ENCODE measurements around the gene ARHGEF10L. TPM values are rescaled to one million over a fixed set of nuclear protein-coding genes. Genes with fewer than 3 reads are reported as not detected.
"Not testable (repeated sequence)": the region's sequence is repeated elsewhere in the genome, so short reads cannot be mapped to it uniquely, and the experiment has no call there.

ARHGEF10L gene
- total RNA-seq, 2 donors from 2014 or later = 81.4 to 93.1 TPM

DNA sequence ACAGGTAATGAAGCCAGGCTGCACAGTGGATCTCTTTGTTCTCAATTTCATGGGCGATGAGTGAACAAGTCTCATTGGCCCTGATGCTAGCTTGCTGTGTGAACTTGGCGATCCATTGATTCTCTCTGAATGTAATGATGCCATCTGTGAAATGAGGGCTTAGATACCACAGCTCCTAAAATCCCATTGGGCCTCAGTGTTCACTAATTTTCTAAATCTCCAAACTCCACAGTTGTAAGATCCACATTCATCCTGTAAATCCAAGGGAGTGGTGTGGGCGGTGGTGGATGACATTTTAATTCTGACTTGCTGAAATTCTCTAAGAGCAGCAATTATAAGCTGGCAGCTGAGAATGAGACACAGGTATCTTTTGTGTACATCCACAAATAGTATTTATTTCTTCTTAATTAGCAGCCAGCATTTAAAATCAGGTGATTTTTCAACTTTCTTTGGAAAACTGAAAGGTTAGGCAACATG lies 206.0 kb downstream of the ARHGEF10L start:
- H3K4me3 ChIP-seq = no peak overlapping the region
- H3K4me1 ChIP-seq = no peaks in the 10 kb centered on the region
- H3K27me3 ChIP-seq = no peaks in the 10 kb centered on the region
- TF ChIP-seq, protein P1, sequence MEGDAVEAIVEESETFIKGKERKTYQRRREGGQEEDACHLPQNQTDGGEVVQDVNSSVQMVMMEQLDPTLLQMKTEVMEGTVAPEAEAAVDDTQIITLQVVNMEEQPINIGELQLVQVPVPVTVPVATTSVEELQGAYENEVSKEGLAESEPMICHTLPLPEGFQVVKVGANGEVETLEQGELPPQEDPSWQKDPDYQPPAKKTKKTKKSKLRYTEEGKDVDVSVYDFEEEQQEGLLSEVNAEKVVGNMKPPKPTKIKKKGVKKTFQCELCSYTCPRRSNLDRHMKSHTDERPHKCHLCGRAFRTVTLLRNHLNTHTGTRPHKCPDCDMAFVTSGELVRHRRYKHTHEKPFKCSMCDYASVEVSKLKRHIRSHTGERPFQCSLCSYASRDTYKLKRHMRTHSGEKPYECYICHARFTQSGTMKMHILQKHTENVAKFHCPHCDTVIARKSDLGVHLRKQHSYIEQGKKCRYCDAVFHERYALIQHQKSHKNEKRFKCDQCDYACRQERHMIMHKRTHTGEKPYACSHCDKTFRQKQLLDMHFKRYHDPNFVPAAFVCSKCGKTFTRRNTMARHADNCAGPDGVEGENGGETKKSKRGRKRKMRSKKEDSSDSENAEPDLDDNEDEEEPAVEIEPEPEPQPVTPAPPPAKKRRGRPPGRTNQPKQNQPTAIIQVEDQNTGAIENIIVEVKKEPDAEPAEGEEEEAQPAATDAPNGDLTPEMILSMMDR (IDR thresholded peaks at IDR 0.05) = no peak
- no peak for TF ChIP-seq POLR2A (IDR thresholded peaks at IDR 0.05)
- H3K27ac ChIP-seq = no peak overlapping the region
- no peak for ATAC-seq
- no peak for DNase-seq
- no peaks in the 10 kb centered on the region for H3K9me3 ChIP-seq
- no peaks in the 10 kb centered on the region for H3K36me3 ChIP-seq (replicated peaks in 1 of 2; ENCODE audit: insufficient read depth in 1 of 2, low read depth in 2 of 2)
- intact Hi-C loops (cut with DNase I) = no loop called here
- 79 to 90% methylated on average over 3 of the region's 3 CpGs for WGBS, 2 donors

DNA sequence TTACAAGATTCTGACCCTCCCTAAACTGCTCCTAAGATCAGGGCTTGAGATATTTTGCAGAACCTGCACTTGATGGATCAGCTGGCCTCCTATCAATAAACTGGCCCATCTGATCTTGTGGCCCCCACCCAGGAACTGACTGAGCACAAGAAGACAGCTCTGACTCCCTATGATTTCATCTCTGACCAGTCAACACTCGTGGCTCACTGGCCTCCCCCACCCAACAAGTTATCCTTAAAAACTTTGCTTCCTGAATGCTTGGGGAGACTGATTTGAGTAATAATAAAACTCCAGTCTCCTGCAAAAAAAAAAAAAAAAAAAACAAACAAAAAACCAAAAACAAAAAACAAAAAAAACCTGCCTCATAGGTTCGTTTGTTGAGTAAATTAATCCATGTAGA lies 206.8 kb downstream of the ARHGEF10L start:
- H3K27ac ChIP-seq; H3K9me3 ChIP-seq; DNase-seq; H3K27me3 ChIP-seq; H3K4me3 ChIP-seq; ATAC-seq; intact Hi-C loops (cut with DNase I); H3K36me3 ChIP-seq (replicated peaks in 1 of 2; ENCODE audit: insufficient read depth in 1 of 2, low read depth in 2 of 2); H3K4me1 ChIP-seq: not testable (repeated sequence)
- WGBS, 2 donors = 71 to 75% methylated on average over 2 of the region's 2 CpGs

DNA sequence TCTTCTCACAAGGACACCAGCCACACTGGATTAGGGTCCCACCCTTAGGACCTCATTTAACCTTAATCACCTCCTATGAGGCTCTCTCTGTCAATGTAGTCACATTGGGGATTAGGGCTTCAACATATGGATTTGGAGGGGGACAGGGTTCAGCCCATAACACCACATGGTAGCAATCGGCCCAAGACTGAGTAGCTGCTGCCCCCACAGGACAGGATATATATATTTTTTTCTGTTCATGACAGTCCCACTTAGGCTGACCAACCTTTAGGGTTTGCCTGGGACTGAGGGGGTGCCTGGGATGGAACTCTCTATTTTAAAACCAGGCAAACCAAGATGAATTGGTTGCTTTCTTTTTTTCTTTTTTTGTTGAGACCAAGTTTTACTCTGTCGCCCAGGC lies 207.4 kb downstream of the ARHGEF10L start:
- Histone ChIP-seq H3K4me3 (no peak overlapping the region), H3K9me3 (no peaks in the 10 kb centered on the region), H3K27ac (no peak overlapping the region), H3K4me1 (no peaks in the 10 kb centered on the region), H3K36me3 (replicated peaks in 1 of 2; ENCODE audit: insufficient read depth in 1 of 2, low read depth in 2 of 2) (no peaks in the 10 kb centered on the region), H3K27me3 (no peaks in the 10 kb centered on the region)
- intact Hi-C loops (cut with DNase I) = no loop called here
- DNase-seq (no peak), ATAC-seq (no peak)
- 75 to 79% methylated on average over 2 of the region's 2 CpGs for WGBS, 2 donors
- TF ChIP-seq POLR2A (IDR thresholded peaks at IDR 0.05) = no peak
- TF ChIP-seq, protein P1 (IDR thresholded peaks at IDR 0.05) = no peak

Other genes starting within 250 kb of the ARHGEF10L start
- gene PADI4, start 231.5 kb upstream of the ARHGEF10L start, total RNA-seq = not detected
- gene PADI6, start 167.5 kb upstream of the ARHGEF10L start, total RNA-seq = not detected
- gene RCC2, start 100.0 kb upstream of the ARHGEF10L start, total RNA-seq = 10 to 100 TPM; 19.2 to 34.3 TPM
- gene ACTL8, start 215.6 kb downstream of the ARHGEF10L start, total RNA-seq = not detected